ENCODE results near the gene SP110.

DNA sequence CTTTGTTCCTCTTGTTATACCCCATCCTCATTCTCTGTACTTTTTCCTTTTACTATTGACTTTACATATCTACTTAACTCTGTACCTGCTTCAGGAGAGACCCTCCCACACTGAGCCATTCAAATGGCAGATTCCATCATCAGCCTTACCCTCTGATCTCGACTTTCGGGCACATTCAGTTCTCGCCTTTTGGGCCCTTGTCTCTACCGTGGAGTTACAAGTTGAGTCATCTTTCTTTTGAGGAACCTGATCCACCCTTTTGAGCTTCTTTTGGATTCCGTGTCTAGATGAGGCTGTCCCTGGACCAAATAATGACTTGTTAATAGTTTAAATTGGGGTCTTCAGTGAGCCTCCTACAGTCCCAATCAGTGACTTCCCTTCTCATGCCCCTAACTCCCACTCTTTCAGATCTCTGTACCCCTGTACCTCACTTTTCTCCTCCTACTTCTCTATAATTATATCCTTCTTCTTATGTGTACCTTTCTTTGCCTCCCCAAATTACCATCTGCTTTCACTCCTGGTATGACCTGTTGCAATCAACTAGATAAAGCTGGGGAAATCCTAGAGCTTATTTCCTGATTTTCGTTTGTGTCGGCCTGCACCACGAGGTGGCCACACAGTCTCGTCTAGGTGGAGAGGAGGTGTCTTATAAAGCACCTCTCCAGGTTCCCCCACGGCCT, 17.2 kb downstream of the SP110 start:
- TF ChIP-seq YY1 (IDR thresholded peaks at IDR 0.05; ENCODE audit: insufficient read depth, insufficient read length) (no peak), SUZ12 (IDR thresholded peaks at IDR 0.05; ENCODE audit: extremely low read depth, insufficient read depth, insufficient read length) (no peak)

All from NT2/D1 (cell line).